ENCODE measurements around the gene CRYBB3. TPM values are rescaled to one million over a fixed set of nuclear protein-coding genes. Genes with fewer than 3 reads are reported as not detected.
"Not testable (repeated sequence)": the region's sequence is repeated elsewhere in the genome, so short reads cannot be mapped to it uniquely, and the experiment has no call there.

Gene CRYBB3
- total RNA-seq, 1 donor from 2014 or later, result not detected

DNA sequence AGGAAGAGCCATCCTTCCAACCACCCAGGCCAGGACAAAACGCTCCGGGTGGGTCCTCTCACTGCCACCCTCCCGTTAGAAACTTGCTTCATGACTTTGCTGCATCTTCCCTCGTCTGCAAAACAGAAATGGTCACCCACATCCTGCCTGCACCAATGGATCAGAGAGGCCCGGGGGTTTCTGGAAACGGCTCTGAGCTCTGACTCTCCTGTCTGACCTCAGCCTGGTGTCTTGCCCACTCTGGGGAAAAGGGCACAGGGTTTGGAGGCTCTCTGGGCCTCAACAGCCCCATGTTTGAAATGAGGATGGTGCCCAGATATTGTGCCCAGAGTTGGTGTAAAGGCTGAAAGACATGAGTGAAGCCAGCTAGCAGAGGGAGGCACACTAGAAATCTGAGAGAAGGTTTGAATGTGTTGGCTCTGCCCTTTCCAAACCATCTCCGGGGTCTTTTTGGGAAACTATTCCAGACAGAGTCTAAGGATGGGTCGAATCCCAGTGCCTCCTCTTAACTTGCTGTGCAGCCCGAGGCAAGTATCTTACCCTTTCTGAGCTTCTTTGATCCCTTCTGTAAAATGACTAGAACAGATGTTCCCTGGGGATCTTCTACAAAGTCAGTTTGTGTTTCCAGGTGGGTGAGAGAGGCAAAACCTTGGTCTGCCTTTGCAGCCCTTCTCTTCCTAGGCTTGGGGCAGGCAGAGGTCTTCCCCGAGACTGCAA is 2.1 kb downstream of the CRYBB3 start:
- no peak for DNase-seq (ENCODE audit: low spot score)
- intact Hi-C loops (cut with DNase I), result loop anchor here (5.0 kb wide), 1 partner anchor 136 kb away; no protein-coding TSS in a partner anchor

DNA sequence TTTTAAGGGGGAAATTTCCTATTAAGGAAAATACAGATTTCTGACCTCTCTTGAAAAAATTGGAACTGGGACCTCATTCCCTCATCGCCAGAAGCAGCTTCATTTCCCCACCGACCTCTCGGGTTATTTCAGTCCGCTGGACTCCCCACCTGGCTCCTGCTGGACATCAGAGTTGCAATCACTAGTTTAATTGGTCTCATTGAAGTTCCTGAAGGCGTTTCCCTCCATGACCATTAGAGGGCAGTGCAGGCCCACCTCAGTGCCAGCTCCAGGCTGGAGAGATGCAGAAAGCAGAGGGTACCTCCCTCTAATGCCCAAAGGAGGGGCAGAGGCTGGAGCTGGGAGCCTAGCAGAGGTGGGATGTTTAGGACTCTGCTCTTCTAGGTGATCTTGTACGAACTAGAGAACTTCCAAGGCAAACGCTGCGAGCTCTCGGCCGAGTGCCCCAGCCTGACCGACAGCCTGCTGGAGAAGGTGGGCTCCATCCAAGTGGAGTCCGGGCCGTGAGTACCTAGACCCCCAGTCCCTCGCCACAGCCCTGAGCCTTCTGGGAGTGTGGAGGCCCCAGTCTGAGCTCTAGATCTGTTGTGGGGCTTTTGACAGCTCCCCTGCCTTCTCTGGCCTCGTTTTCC is 2.7 kb downstream of the CRYBB3 start:
- no peak for DNase-seq (ENCODE audit: low spot score)
- intact Hi-C loops (cut with DNase I), result loop anchor here (5.0 kb wide), 1 partner anchor 135 kb away; no protein-coding TSS in a partner anchor

DNA sequence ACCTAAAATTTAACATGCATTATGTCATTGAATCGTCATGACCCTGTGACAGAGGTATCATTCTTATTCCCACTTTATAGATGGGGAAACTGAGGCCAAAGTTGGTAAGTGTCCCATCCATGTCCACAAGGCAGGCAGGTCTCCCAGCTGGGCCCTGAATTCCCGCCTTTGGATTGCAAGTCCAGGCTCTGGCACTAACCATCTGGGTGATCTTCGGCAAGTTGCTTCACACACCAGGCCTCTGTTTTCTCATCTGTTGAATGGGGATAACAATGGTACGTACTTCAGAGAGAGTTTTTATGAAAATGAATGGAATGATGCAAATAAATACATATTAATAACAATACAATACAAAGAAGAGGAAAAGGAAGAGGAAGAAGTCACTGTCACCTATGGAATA is 3.4 kb downstream of the CRYBB3 start:
- intact Hi-C loops (cut with DNase I), result loop anchor here (5.0 kb wide), 1 partner anchor 134 kb away; no protein-coding TSS in a partner anchor

DNA sequence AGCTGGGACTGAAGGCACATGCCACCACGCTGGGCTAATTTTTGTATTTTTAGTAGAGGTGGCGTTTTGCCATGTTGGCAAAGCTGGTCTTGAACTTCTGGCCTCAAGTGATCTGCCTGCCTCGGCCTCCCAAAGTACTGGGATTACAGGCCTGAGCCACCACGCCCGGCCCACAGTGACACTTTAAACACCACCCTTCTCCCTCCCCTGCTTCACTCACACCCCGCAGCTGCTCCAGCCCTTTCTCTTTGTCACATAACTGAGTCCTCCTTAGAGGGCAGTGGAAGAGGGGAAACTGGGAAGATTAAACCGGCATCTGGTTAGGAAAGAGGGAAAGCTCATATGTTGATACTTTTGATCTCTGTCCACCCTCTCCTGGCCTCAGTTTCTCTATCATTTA is 4.9 kb downstream of the CRYBB3 start:
- not testable (repeated sequence) for DNase-seq (ENCODE audit: low spot score)
- intact Hi-C loops (cut with DNase I), result loop anchor here (5.0 kb wide), 1 partner anchor 133 kb away; no protein-coding TSS in a partner anchor

More for the DNA sequence above, 3.4 kb downstream of the CRYBB3 start:
- DNase-seq (ENCODE audit: low spot score), result no peak

DNA sequence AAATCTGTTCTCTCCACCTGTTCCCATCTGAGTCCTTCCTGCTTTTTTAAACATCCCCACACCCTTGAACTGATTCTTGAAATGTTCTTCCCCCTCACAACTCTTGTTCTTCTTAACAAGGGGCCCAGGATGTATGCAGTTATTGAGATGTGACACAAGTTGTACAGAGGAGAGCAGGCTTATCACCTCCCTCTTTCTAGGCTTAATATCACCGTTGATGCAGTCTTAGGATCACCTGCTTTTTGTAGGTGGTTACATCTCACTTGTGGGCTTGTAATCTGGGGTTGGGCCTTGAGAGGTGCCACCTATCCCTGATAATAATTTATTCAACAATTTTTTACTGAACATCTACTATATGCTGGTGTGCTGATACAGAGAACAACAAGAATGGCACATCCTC is 6.2 kb downstream of the CRYBB3 start:
- intact Hi-C loops (cut with DNase I), result no loop called here
- DNase-seq (ENCODE audit: low spot score), result no peak

DNA sequence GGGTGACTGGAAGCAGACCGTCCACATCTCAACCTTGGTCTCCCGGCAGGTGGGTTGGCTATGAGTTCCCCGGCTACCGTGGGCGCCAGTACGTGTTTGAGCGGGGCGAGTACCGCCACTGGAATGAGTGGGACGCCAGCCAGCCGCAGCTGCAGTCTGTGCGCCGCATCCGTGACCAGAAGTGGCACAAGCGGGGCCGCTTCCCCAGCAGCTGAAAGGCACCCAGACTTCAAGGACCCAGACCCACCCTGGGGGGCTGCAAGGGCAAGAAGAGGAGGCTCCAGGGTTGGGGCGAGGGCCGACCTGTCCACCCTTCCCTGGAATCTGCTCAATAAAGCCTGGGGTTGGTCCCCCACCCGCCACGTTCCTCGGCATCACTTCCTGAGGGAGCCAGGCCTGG is 7.3 kb downstream of the CRYBB3 start:
- intact Hi-C loops (cut with DNase I), result no loop called here

DNA sequence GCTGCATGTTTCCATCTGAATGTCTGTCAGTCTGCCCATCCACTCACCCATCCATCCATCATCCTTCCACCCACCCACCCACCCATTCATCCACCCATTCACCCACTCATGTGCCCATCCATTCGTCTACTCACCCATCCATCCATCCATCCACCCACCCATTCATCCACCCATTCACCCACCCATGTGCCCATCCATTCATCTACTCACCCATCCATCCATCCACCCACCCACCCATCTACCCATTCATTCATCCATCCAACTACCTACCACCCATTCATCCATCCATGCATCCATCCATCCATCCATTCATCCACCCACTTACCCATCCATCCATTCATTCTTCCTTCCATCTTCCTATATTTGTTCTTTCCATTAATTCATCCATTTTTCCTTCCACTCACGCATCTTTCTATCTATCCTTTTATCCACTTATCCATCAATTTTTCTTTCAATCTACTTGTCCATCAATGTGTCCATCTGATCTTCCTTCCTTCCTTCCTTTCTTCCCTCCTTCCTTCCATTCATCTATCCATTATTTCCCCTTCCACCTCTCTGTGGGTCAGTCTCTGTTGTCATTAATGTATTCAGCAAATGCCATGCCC is 8.0 kb downstream of the CRYBB3 start:
- DNase-seq (ENCODE audit: low spot score), result no peak
- intact Hi-C loops (cut with DNase I), result no loop called here

More for the DNA sequence above, 7.3 kb downstream of the CRYBB3 start:
- no peak for DNase-seq (ENCODE audit: low spot score)

DNA sequence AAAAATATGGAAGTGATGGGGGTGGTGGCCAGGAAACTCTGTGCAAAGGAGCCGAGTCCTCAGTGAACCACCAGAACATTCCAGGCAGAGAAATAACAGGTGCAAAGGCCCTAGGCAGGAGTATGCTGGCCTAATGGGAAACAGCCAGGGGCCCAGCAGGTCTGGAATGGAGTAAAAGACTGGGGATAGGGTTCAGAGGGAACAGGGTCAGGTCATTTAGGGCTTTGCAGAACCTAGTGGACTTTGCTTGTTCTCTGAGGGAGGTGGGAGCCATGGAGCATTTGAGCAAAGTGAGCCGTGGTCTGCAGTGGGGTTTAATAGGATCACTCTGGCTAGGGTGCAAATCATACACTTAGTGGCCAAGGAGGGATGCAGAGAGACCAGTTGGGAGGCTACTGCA is 8.7 kb downstream of the CRYBB3 start:
- intact Hi-C loops (cut with DNase I), result no loop called here
- DNase-seq (ENCODE audit: low spot score), result no peak

DNA sequence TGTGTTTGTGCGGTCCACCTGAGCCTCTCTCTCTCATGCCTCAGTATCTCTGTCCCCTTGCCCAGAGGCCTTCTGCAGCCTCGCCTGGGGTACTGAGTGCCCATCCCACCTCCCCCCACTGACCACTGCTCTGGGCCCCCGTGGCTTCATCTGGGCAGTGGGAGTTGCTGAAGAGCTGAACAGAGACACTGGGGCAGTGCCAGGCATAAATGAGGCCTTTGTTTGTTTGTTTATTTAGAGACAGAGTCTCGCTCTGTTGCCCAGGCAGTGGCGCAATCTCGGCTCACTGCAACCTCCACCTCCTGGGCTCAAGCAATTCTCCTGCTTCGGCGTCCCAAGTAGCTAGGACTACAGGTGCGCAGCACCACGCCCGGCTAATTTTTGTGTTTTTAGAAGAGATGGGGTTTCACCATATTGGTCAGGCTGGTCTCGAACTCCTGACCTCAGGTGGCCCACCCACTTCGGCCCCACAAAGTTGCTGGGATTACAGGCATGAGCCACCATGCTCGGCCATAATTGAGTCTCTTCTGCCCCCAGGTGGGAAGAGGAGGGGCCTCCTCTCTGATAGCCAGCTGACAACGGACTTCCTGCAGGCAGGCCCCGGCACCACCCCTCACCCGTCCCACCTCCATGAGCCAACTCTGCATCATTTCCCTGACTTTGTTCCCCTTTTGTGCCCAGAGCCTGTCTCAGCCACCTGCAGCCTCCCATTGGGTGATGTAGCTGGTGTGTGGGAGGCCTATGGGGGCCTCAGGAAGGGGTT is 9.3 kb downstream of the CRYBB3 start:
- no peak for DNase-seq (ENCODE audit: low spot score)
- intact Hi-C loops (cut with DNase I), result no loop called here

DNA sequence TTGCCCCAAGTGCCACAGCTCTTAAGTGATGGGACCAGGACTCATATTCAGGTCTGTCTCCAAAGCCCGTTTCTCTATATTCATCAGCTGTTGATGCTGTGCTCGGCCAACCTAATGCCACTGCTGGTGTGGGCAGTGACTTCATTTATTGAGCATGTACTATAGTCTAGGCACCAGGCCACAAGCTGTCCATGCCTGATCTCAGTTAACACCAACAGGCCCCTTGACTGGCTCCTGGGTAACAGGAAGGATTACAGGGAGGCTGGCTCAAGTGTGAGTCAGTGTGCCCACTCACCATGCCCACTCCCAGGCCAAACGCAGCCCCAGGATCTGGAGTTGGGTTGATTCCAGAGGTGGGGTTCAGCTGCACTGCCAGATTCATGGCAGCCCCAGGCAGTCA is 11.1 kb downstream of the CRYBB3 start:
- intact Hi-C loops (cut with DNase I), result no loop called here
- no peak for DNase-seq (ENCODE audit: low spot score)

DNA sequence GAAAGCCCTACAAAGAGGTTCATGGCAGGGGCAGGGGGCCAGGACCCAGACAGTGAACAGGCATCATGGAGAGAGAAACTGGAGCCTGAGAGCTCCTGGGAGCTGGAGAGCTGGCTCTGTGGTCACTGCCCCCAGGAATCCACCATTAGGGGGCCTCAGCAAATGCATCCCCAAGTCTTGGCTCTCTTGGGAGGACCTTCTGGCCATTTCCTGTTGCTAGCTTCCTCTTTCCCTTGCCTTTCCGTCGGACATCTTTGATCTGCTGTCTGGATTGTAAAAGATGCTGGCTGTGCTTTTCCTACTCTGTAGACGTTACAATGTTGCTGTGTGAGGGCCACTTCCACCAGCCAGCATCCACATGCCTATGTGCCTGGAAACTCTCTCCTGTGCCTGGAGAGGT is 12.7 kb downstream of the CRYBB3 start:
- intact Hi-C loops (cut with DNase I), result no loop called here
- DNase-seq (ENCODE audit: low spot score), result no peak

DNA sequence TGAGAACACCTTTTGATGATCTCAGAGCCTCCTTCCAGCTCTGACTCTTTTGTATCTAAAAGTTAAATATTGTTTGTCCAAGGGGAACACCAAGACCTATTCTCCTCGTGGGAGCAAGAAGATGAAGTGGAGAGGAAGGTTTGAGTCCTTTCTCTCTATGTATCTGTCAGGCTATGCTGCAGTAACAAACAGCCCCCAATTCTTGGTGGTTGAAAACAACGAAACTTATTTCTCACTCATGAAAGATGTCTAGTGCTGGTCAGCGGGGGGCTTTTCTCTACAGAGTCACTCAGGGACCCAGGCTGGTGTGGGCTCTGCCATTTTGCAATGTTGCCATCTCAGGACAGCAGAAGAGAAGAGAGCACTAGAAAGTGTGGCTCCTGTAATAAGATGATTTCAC is 13.6 kb downstream of the CRYBB3 start:
- DNase-seq (ENCODE audit: low spot score), result no peak
- intact Hi-C loops (cut with DNase I), result no loop called here

DNA sequence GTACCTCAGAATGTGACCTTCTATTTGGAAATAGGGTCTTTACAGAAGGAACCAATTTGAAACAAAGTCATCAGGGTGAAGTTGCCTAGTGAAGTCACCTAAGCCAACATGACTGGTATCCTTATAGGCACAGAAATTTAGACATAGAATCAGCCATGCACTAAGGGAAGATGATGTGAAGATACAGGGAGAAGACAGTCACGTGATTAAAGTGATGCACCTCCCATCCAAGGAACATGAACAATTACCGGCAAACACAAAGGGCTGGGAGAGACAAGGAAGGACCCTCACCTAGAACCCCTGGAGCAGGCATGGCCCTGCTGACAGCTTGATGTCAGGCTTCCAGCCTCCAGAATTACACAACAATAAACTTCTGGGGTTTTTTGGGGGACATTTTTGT is 16.6 kb downstream of the CRYBB3 start:
- intact Hi-C loops (cut with DNase I), result no loop called here
- no peak for DNase-seq (ENCODE audit: low spot score)

DNA sequence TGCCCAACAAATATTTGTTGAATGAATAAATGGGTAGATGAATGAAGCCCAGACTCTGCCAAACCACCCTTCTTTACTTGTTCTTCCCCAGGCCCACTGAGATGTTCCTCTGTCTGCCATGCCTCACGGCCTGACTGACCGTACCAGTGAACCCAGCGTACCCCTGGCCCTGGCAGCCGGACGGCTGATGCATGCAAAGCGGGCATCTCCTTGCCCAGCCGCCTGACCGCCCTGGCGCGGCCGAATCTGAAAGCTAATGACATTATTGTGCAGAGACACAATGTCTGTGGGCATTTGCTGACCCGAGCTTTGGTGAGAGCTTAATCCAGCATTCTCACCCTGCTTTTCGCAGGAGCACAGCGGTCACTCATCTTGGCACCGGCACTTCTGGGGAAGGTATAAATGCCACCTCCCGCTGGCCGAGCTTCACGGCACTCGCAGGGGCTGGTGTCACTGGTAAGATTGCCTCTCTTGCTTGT is 19.6 kb downstream of the CRYBB3 start, which contains the start of gene CRYBB2:
Gene CRYBB2, plus strand, starts transcription at position 429 of the 479 bp plus-strand sequence. CDS start 1,791 bp downstream, outside the sequence.
- DNase-seq (ENCODE audit: low spot score), result no peak
- intact Hi-C loops (cut with DNase I), result no loop called here

DNA sequence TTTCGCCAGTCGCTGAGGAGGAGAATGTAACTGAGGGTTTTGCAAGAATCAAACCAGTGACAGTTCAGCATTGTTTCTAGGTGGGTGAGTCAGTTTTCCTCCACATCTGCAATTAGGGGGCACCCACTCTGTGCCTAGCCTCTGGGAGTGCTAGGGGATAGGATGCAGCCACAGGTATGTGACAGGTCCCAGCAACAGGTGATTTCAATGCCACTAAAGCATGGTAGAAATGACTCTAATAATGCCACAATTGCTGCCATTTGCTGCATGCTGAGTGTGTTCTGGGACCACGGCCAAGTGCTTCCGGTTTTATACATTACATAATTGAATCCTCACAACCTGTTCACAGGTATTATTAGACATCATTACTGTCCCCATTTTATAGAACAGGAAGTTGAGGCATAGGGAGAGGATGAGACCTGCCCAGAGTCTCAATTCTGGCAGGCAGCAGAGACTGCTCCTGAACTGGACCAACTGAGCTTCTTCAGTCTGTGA is 20.3 kb downstream of the CRYBB3 start:
- intact Hi-C loops (cut with DNase I), result no loop called here
- no peak for DNase-seq (ENCODE audit: low spot score)

DNA sequence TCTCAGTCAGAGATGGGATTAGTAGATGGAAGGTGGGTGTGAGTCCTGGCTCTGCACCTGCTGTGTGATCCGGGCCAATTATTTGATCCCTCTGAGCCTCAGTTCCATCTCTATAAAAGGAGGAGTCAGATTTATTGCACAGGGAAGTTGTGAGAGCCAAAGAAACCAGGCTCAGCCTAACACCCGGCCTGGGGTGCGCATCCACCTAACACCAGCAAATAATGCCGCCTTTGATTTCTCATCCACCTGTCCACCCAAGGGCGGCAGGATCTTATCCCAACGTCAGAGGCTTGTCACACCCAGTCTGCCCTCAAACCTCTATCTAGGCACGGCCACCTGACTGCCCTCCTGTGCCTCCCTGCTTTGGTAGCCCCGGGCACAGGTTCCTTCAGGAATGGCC is 22.1 kb downstream of the CRYBB3 start:
- intact Hi-C loops (cut with DNase I), result no loop called here

DNA sequence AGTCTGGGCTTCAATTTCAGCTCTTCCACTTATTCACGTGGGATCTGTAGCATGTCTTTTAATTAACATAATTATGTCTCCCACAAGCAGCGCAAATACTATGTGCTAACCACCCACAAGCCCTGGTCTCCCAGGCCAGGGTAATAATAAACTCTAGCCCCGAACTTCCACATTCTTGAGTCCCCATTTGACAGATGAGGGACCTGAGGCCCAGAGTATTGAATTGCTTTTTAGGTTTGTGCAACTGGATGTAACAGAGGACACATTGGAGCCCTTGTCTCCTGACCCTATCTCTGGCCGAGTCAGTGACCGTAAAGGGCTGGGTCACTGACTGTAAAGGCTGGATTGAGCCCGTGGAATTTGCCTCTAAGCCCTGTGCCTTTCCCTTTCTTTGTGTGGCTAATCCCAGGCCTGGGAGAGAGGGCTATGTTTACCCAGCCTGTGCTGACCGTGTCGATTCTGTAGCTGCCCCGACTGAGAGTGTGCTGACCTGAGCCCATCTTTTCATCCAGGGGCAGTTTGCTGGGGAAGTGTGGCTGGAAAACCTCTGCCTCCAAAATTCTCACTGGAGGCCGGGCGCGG is 23.7 kb downstream of the CRYBB3 start:
- intact Hi-C loops (cut with DNase I), result no loop called here
- DNase-seq (ENCODE audit: low spot score), result no peak

More for the DNA sequence above, 22.1 kb downstream of the CRYBB3 start:
- DNase-seq (ENCODE audit: low spot score), result no peak

DNA sequence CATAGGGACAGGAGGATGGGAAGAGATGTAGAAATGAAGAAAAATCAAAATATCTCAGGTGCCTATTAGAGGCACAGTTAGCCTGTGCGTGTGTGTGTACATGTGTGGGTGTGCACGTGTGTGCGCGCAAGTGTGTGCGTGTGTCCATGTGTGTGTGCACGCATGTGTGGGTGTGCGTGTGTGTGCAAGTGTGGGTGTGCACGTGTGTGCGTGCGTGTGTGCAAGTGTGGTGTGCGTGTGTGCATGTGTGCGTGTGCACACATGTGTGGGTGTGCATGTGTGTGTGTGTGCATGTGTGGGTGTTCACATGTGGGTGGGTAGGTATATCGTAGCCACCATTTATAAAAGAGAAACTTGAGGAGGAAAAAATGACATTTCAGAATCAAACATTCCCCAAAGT is 29.2 kb downstream of the CRYBB3 start:
- intact Hi-C loops (cut with DNase I), result no loop called here
- no peak for DNase-seq (ENCODE audit: low spot score)

DNA sequence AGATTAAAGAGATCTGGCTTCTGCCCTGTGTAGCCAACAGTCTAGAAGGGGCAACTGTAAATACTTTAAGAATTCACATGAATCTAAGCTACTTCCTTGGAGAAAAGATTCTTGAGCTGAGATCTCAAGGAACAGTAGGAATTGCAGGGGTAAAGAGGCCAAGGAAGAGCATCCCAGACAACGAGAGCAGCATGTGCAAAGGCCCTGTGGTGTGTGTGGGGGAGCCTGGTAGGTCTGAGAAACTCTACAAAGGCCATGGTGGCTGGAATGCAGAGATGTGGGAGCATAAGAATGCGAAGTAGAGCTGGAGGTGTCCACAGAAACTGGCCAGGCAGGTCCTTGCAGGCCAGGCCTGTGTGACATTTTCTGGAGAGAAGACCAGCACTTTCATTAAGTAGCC is 31.1 kb downstream of the CRYBB3 start:
- DNase-seq (ENCODE audit: low spot score); intact Hi-C loops (cut with DNase I): not testable (repeated sequence)
